Mucosa of descending colon (tissue), 3 donors: ENCODE measurements around the gene DNAH9. TPM values are rescaled to one million over a fixed set of nuclear protein-coding genes. Genes with fewer than 3 reads are reported as not detected.

Experiments
- ATAC-seq: fragments of 200-7000 bp; cut with Tn5 transposase; one replicate; pipeline ENCODE4 v1.9.1; 2020; ENCODE audit warnings: mild to moderate bottlenecking, moderate library complexity
- DNase-seq, 3 donors: peaks; one replicate each; pipeline ENCODE4 v3.0.0-alpha.2; 2020
- H3K36me3 ChIP-seq: fragments of 200-600 bp; one replicate; pipeline ENCODE4 v1.8.0; 2021; ENCODE audit warnings: low read depth, mild to moderate bottlenecking
- H3K4me1 ChIP-seq: fragments of 200-600 bp; one replicate; pipeline ENCODE4 v1.8.0; 2021; ENCODE audit warnings: low read depth, mild to moderate bottlenecking
- H3K4me3 ChIP-seq: fragments of 200-600 bp; one replicate; pipeline ENCODE4 v1.8.0; 2021; ENCODE audit warnings: mild to moderate bottlenecking
- H3K9me3 ChIP-seq: fragments of 200-600 bp; one replicate; pipeline ENCODE4 v1.8.0; 2021; ENCODE audit warnings: mild to moderate bottlenecking
- intact Hi-C, 2 donors: fragments of 100-400 bp; cut with DNase I in 1 of 2; cut with micrococcal nuclease in 1 of 2; formaldehyde crosslinking; loops; one replicate each; pipeline versions ENCODE4 v1.11.0 to v1.11.1; 2022; cut with DNase I, micrococcal nuclease
- total RNA-seq, 3 donors: library from RNA; stranded (reverse); fragmentation: NEBNext Ultra II Directional in 2 of 3; extraction: Animal tissue kit (Norgen Biotek cat#: 25700) in 2 of 3; gene quantifications; one replicate each; pipeline versions ENCODE4 v1.2.1 to v1.2.4, GENCODE V29; 2021 to 2023
- TF ChIP-seq, protein P1 (sequence below): fragments of 200-600 bp; IDR thresholded peaks from one replicate; pipeline ENCODE4 v1.8.0; 2022; ENCODE audit warnings: antibody characterized with exemption, mild to moderate bottlenecking
- donor health status: DM: no; HTN: no; CAD: no; lungs with moderate emphysema.
- donor health status: DM: no; HTN: no; CAD: no.
- donor health status: DM: no; HTN: yes; CAD: no.

DNAH9 gene
- total RNA-seq, 3 donors from 2014 or later = 0.41 to 1.5 (median 0.79) TPM

- Histone ChIP-seq H3K9me3 (no peaks in the 10 kb centered on the region), H3K4me3 (no peak overlapping the region), H3K4me1 (no peaks in the 10 kb centered on the region), H3K36me3 (peaks cover 6% of the 10 kb centered on the region)
- ATAC-seq = no peak
- no peak for DNase-seq
- TF ChIP-seq, protein P1, sequence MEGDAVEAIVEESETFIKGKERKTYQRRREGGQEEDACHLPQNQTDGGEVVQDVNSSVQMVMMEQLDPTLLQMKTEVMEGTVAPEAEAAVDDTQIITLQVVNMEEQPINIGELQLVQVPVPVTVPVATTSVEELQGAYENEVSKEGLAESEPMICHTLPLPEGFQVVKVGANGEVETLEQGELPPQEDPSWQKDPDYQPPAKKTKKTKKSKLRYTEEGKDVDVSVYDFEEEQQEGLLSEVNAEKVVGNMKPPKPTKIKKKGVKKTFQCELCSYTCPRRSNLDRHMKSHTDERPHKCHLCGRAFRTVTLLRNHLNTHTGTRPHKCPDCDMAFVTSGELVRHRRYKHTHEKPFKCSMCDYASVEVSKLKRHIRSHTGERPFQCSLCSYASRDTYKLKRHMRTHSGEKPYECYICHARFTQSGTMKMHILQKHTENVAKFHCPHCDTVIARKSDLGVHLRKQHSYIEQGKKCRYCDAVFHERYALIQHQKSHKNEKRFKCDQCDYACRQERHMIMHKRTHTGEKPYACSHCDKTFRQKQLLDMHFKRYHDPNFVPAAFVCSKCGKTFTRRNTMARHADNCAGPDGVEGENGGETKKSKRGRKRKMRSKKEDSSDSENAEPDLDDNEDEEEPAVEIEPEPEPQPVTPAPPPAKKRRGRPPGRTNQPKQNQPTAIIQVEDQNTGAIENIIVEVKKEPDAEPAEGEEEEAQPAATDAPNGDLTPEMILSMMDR = no peak
- intact Hi-C loops = loop anchor here in 1 of 2 donors (10.0 kb wide), 1 partner anchor 1105 kb away; no protein-coding TSS in a partner anchor
Observed at GRCh38 chr17:11979795-11980194, 381.5 kb downstream of the DNAH9 start.

GRCh38 chr17:11980813-11981212 is 382.5 kb downstream of the DNAH9 start:
- ATAC-seq (no peak), DNase-seq (no peak)
- intact Hi-C loops = loop anchor here in 1 of 2 donors (10.0 kb wide), 1 partner anchor 1106 kb away; no protein-coding TSS in a partner anchor
- H3K4me3 ChIP-seq = no peak overlapping the region
- no peaks in the 10 kb centered on the region for H3K4me1 ChIP-seq
- no peaks in the 10 kb centered on the region for H3K9me3 ChIP-seq
- TF ChIP-seq, protein P1 = no peak
- H3K36me3 ChIP-seq = peaks cover 6% of the 10 kb centered on the region

DNA sequence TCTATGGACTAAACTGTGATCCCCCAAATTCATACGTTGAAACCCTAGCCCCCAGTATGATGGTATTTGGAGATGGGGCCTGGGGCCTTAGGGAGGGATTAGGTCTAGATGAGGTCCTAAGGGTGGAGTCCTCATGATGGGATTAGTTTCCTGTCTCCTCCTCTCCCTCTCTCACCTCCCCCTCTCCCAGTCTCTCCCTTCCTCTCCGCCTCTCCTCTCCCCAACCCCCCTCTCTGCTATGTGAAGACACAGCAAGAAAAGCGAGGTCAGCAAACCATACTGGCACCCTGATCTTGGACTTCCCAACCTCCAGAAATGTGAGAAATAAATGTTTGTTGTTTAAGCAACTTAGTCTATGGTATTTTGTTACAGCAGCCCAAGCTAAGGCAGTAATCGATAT is 383.6 kb downstream of the DNAH9 start:
- Histone ChIP-seq H3K4me3 (no peak overlapping the region), H3K4me1 (no peaks in the 10 kb centered on the region), H3K36me3 (peaks cover 6% of the 10 kb centered on the region), H3K9me3 (no peaks in the 10 kb centered on the region)
- TF ChIP-seq, protein P1 = no peak
- ATAC-seq = no peak
- no peak for DNase-seq
- intact Hi-C loops = loop anchor here in 1 of 2 donors (10.0 kb wide), 1 partner anchor 1107 kb away; no protein-coding TSS in a partner anchor

DNA sequence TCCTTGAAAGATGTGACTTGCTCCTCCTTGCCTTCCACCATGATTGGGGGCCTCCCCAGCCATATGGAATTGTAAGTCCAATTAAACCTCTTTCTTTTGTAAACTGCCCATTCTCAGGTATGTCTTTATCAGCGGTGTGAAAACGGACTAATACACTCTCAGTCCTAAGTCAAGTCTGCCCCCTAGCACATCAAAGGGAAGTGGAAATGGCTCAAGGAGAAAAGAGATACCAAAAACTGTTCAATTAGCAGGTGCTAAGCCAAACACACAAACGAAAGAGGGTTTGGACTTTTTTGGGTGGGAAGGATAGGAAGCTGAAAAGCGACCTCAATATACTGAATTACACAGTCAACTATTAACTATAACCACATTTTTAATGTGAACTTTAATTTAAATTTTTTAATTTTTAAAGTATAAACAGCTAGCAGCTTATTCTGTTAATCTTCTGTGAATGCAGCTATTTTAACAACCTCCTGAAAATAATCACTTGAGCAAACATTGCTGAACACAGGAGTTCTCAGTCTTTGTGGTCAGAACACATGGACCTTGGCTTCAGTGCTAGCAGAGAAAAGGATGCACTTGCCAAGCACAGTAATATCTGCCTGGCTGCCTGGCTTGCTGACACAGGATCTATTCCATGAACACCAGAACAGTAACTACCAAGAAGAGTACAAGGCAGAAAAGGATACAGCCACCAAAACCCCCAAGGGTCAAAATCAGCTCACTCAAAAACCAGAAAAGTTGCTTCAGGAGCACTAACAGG is 388.1 kb downstream of the DNAH9 start:
- TF ChIP-seq, protein P1 = no peak
- Histone ChIP-seq H3K4me1 (peaks cover 6% of the 10 kb centered on the region), H3K36me3 (no peaks in the 10 kb centered on the region), H3K9me3 (no peaks in the 10 kb centered on the region), H3K4me3 (no peak overlapping the region)
- ATAC-seq = no peak
- DNase-seq = no peak
- intact Hi-C loops = loop anchor here in 1 of 2 donors (10.0 kb wide), 1 partner anchor 1112 kb away; no protein-coding TSS in a partner anchor

DNA sequence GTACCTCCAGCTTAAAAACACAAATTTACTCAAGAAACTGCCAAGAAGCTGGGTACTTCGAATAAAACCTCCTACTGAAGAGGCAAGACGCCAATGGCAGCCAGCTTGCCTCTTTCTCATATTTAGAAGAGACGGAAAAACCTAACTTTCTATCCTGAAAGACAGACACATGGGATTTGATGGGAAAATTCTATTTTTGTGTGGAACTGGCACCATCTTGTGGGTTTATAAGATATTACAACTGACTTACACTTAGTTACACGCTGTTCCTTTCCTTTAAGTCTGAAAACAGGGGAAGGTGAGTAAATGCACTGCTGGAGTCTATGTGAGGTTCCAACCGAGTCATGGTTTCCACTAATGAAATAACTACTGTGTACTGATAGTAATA is 388.7 kb downstream of the DNAH9 start:
- DNase-seq (no peak), ATAC-seq (peak; percentile 31)
- TF ChIP-seq, protein P1 = no peak
- Histone ChIP-seq H3K36me3 (no peaks in the 10 kb centered on the region), H3K4me3 (no peak overlapping the region), H3K4me1 (peaks cover 6% of the 10 kb centered on the region), H3K9me3 (no peaks in the 10 kb centered on the region)
- intact Hi-C loops = loop anchor here in 1 of 2 donors (10.0 kb wide), 1 partner anchor 1112 kb away; no protein-coding TSS in a partner anchor
